ENCODE measurements around the gene ZFP62. TPM values are rescaled to one million over a fixed set of nuclear protein-coding genes. Genes with fewer than 3 reads are reported as not detected.
"Not testable (repeated sequence)": the region's sequence is repeated elsewhere in the genome, so short reads cannot be mapped to it uniquely, and the experiment has no call there.

Gene ZFP62
- total RNA-seq, 1 donor from 2014 or later: 12.7 TPM

DNA sequence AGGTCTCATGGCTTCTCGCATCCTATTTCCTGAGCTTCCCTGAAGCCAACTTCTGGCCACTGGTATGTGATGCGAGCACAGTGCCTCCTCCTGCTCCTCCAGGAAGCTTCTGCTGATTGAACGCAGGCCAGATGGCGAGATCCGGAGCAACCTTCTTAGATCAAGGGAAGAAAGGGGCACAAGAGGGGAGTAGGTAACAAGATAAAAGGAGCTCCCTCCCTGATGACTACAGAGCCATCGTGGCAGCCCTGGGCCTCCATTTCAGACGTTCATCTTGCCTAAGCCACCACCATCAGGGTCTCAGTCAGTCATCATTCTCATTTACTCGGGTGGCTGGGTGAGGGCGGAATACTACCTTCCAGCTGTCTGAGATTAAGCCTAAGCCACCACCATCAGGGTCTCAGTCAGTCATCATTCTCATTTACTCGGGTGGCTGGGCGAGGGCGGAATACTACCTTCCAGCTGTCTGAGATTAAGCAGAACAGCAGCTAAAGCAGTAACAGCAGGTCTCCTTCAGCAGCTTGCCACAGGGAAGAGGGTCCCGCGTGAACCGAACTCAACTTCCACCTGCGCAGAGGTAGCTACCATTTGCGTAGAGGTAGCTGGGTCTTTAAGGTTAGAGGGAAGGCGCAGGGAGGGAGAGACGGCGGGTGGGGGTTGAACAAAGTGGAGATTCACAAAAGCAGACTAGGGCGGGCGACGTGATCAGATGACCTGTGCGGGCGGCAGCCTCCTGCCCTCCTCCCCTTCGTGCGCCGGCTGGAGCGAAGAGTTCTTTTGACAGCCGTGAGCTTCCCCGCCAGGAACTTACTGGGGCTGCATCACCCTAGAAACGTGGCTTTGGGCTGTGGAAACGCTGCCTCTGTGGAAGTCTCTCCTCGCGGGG lies 30.6 kb downstream of the ZFP62 start:
- no peak for DNase-seq (ENCODE audit: low read depth in 2 of 2)

- no peak for DNase-seq (ENCODE audit: low read depth in 2 of 2)
Measured at GRCh38 chr5:180829726-180830125, 31.4 kb downstream of the ZFP62 start.

GRCh38 chr5:180828756-180829531 lies 32.1 kb downstream of the ZFP62 start:
- DNase-seq (ENCODE audit: low read depth in 2 of 2): not testable (repeated sequence)

DNA sequence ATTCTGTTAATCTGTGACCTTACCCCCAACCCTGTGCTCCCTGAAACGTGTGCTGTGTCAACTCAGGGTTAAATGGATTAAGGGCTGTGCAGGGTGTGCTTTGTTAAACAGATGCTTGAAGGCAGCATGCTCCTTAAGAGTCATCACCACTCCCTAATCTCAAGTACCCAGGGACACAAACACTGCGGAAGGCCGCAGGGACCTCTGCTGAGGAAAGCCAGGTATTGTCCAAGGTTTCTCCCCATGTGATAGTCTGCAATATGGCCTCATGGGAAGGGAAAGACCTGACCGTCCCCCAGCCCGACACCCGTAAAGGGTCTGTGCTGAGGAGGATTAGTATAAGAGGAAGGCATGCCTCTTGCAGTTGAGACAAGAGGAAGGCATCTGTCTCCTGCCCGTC lies 33.7 kb downstream of the ZFP62 start:
- DNase-seq (ENCODE audit: low read depth in 2 of 2): not testable (repeated sequence)

- peak; percentile 71 to 80 for DNase-seq (ENCODE audit: low read depth in 2 of 2)
Measured at GRCh38 chr5:180825768-180826525, 35.1 kb downstream of the ZFP62 start.

DNA sequence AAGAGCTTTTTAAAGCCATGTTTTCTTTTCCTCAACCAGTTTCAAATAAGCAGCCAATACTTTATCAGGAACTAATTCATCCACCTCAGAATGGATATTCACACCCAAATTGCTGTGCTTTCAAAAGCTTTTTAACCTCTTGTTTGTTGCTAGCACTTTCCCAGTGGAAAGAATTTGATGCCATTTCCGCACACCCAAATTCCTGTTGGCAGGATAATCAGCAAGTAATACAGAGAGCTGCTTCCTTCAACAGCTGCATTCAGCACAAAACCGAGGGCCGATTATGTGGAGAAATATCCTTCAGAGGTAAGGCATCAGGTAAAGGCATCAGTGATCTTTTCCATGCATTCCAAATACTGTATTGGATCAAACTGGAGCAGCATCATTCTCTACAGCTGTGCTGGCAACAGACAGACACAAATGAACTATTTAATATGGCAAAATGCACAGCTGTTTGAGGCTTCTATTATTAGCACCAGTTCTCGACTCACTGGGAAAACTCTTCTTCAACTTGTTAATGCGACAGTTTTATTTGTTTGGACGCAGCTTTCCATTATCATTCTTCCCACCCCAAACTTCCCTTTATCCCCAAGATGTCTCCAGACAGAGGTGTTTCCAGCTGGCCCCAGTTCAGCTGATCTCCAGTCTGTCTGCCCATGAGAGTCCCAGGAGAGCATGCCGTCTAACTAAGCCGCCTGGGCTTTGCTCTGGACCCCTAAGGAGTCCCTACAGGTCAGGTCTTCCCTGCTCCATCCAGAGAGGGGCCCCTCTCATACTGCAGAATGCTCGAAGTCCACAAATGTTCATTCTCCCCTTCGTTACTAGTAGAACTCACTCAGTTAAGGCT lies 36.2 kb downstream of the ZFP62 start:
- peak; percentile 50 to 77 for DNase-seq (ENCODE audit: low read depth in 2 of 2)

DNA sequence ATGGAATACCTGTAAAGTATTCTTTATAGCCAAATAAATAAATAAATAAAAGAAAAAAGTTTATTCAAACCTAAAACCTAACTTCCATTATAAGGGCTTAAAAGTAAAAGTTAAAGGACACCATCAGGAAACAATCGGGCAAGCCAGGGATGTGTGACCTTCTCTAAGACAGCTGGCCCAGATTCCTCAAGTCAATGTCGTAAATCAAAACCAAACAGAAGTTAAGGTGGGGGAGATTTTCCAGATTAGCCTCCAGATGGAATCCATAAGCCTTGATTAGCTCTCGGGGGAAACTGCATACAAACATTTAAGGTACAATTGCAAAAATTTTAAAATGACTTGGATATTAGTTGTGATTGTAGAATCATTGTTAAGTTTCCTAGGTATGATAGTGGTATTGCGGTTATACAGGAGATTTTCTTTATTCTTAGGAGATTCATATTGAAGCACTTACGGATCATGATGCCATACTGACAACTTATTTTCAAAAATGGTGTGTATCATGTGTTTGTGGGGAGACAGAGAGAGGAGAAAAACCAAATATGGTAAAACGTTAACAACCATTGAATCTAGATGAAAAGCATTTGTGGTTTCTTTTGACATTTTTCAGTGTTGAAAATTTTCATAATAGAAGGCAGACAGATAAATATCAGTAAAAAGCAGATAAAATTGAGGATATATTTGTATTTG lies 37.0 kb downstream of the ZFP62 start:
- no peak for DNase-seq (ENCODE audit: low read depth in 2 of 2)

DNA sequence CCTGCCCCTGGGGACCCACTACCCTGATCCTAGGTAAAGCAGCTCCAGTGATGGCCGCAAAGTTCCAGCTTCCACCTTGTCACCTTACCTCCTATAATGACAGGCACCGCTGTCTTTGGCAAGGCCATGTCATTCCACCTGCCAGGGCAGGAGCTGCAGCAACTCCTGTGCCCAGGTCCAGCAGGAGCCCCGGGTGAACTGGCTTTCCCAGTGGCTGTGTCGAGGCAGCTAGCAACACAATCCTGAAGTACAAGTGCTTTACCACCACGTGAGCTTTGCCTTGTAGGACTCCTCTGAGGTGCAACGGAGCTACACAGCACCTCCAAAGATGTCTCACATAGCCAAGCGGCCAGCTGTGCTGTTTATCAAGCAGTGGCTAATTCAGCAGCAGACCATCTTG lies 37.7 kb downstream of the ZFP62 start:
- DNase-seq (ENCODE audit: low read depth in 2 of 2): no peak

DNA sequence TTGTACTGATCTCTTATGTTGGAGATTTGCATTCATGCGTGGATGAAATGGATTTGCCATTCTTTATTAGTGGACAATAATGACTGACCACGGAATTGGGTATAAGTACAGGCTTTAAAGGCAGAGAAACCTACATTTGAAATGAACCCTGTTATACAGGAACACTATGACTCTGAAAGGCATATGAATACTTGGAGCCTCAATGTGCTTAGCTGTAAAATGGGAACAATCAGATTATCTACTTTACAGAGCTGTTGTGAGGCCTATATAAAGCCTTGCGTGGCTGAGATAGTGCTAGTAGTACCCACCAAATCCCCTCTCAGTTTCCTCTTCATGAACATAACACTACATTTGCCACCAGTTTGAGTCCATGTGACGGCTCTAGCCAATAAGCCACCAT lies 39.5 kb downstream of the ZFP62 start:
- DNase-seq (ENCODE audit: low read depth in 2 of 2): no peak

- no peak for DNase-seq (ENCODE audit: low read depth in 2 of 2)
Measured at GRCh38 chr5:180820788-180821321, 40.2 kb downstream of the ZFP62 start.

- no peak for DNase-seq (ENCODE audit: low read depth in 2 of 2)
Measured at GRCh38 chr5:180818677-180819341, 42.3 kb downstream of the ZFP62 start.

- DNase-seq (ENCODE audit: low read depth in 2 of 2): no peak
Measured at GRCh38 chr5:180817893-180818674, 43.0 kb downstream of the ZFP62 start.

DNA sequence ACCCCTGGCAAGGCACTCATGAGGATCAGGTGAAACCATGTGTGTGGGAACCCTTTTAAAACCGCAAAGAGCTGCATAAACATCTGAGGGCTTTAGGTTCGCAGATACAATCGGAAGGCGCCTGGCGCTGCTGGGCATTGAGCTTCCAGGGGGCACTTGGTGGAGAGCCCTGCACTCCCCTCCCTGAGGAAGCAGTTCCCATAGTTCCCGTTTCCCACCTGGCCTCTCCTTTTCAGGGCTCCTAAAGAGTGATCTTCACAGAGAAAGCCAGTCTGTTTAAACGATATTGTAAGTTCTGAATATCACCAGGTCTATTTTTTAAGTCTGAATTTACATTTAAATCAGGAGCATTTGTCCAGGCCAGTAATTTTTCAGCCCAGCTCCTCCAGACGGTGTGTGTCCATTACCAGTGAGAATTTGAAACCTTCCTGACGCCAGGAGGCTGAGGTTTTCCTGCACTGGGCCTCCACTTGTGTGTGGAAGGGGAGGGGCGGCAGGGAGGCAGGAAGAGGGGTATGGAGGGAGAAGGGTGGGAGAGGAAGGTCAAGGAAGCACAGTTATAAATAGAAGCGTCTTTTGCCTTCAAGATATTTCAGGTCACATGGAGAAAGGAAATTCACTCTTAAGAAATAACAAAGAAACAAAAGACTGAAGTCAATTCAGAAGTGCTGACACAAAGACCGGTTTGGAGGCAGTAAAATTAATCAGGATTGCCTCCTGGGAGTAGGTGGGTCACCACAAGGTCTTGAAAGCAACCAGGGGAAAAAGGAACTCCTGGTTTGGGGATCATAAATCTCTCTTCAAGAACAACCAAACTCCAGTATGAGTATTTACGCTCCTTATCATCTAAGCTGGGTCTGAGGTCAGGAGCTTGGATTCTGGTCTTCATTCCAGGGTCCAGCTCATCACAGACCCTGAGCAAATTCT lies 44.2 kb downstream of the ZFP62 start:
- peak in 1 of 2 donors; percentile 81 for DNase-seq (ENCODE audit: low read depth in 2 of 2)

- DNase-seq (ENCODE audit: low read depth in 2 of 2): no peak
Measured at GRCh38 chr5:180815293-180815917, 45.7 kb downstream of the ZFP62 start.

- no peak for DNase-seq (ENCODE audit: low read depth in 2 of 2)
Measured at GRCh38 chr5:180813420-180813819, 47.7 kb downstream of the ZFP62 start.

DNA sequence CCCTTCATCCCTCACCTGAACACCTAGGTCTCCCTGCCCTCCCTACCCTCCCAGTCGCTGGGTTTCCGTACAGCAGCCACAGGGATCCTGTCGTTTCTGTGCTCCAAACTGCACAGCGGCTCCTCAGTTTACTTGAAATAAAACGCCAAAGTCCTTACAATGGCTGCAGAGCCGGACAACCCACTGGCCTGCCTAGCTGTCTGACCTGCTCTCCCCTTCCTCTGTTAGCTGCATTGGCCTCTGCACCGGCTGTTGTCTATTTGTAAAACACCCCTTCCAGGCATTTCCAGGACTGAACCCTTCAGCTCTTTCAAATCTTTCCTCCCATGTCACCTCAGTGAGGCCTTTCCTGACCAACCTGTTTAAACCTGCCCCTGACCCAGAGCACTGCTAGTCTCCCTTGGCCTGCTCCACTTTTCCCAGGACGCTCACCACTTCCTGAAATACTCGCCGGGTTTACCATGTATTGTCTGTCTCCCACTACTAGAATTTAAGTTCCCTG lies 49.4 kb downstream of the ZFP62 start:
- DNase-seq (ENCODE audit: low read depth in 2 of 2): no peak

Measured in dermis microvascular lymphatic vessel endothelial cell (primary cell).